Prostate gland (tissue), 2 donors: ENCODE measurements around the gene DCST2.

Source experiments
- CTCF ChIP-seq, 4 experiments: fragments of 200-600 bp in 2 of 4; fragments of 450-650 bp in 2 of 4; sonication (generic) in 2 of 4; IDR thresholded peaks; 1 replicate in 3 of 4; 2 replicates in 1 of 4; pipeline ENCODE4 v1.5.1; 2016 to 2019; ENCODE audit warnings: antibody characterized with exemption in 4 of 4, mild to moderate bottlenecking in 2 of 4, moderate library complexity in 2 of 4
- POLR2A ChIP-seq: fragments of 450-650 bp; IDR thresholded peaks from one replicate; pipeline ENCODE4 v1.6.1; 2016; ENCODE audit warnings: antibody characterized with exemption, mild to moderate bottlenecking
- POLR2AphosphoS5 ChIP-seq: sonication (generic); formaldehyde crosslinking; IDR thresholded peaks from one replicate; pipeline ENCODE4 v1.6.1; 2017; ENCODE audit warnings: antibody characterized with exemption

GRCh38 chr1:155072531-155073289 lies 39.1 kb upstream of the DCST2 start:
- TF ChIP-seq CTCF (IDR thresholded peaks at IDR 0.05) (no peak), POLR2AphosphoS5 (no peak), POLR2A (no peak)
